ENCODE results near the gene FKBP15. TPM values are rescaled to one million over a fixed set of nuclear protein-coding genes. Genes with fewer than 3 reads are reported as not detected.

Gene FKBP15
- total and polyA plus RNA-seq, 2 experiments from 2014 or later, result 7.9 to 14.9 TPM

GRCh38 chr9:113192455-113192854 is 28.6 kb downstream of the FKBP15 start (continued):
- TF ChIP-seq ZNF462 (CRISPR knock-in tag; IDR thresholded peaks at IDR 0.05) (no peak), REST (IDR thresholded peaks at IDR 0.05; ENCODE audit: unreplicated experiment) (no peak), CREB1 (CRISPR knock-in tag; IDR thresholded peaks at IDR 0.05; ENCODE audit: low read depth) (no peak), JUNB (IDR thresholded peaks at IDR 0.05; ENCODE audit: unreplicated experiment) (no peak), EZH2phosphoT487 (IDR thresholded peaks at IDR 0.05; ENCODE audit: unreplicated experiment) (no peak), ZNF114 (CRISPR knock-in tag; IDR thresholded peaks at IDR 0.05) (no peak), STAT1 (IDR thresholded peaks at IDR 0.05; ENCODE audit: unreplicated experiment) (no peak), ZNF331 (CRISPR knock-in tag; IDR thresholded peaks at IDR 0.05; ENCODE audit: low read depth) (no peak), NANOG (IDR thresholded peaks at IDR 0.05; ENCODE audit: borderline replicate concordance) (no peak), CTCF (conservative IDR thresholded peaks at IDR 0.05; ENCODE audit: low read depth in 2 of 2) (no peak)

Measured in GM23338 (cell line).